GM11168 (cell line): ENCODE data around the gene G2E3.
"Not testable (repeated sequence)": the region's sequence is repeated elsewhere in the genome, so short reads cannot be mapped to it uniquely, and the experiment has no call there.

Experiments
- in situ Hi-C: fragments of 300-500 bp; cut with MboI; formaldehyde crosslinking; loops from one replicate; pipeline ENCODE4 v1.12.0; 2022; ENCODE audit warnings: low sequenced_read_pairs; ENCODE audit not compliant: unreplicated experiment

G2E3 gene

GRCh38 chr14:30596935-30597334, 38.0 kb downstream of the G2E3 start:
- in situ Hi-C loops, result no loop called here

- in situ Hi-C loops, result no loop called here
Observed at GRCh38 chr14:30597504-30597903, 38.5 kb downstream of the G2E3 start.

GRCh38 chr14:30600922-30601918, 42.3 kb downstream of the G2E3 start:
- in situ Hi-C loops, result no loop called here

GRCh38 chr14:30603402-30603801, 44.4 kb downstream of the G2E3 start:
- in situ Hi-C loops, result no loop called here

GRCh38 chr14:30604696-30605095, 45.7 kb downstream of the G2E3 start:
- in situ Hi-C loops, result not testable (repeated sequence)

GRCh38 chr14:30607156-30607780, 48.3 kb downstream of the G2E3 start:
- in situ Hi-C loops, result no loop called here

GRCh38 chr14:30608533-30609006, 49.6 kb downstream of the G2E3 start:
- in situ Hi-C loops, result no loop called here

GRCh38 chr14:30610787-30611343, 51.9 kb downstream of the G2E3 start:
- in situ Hi-C loops, result no loop called here

- in situ Hi-C loops, result no loop called here
Observed at GRCh38 chr14:30614155-30614554, 55.2 kb downstream of the G2E3 start.

GRCh38 chr14:30620178-30620577, 61.2 kb downstream of the G2E3 start:
- in situ Hi-C loops, result no loop called here

- in situ Hi-C loops, result no loop called here
Observed at GRCh38 chr14:30621354-30621939, 62.5 kb downstream of the G2E3 start.

GRCh38 chr14:30621940-30622830, 63.2 kb downstream of the G2E3 start, which contains the start of gene SCFD1:
SCFD1 (plus strand) TSS chr14:30622319; CDS start chr14:30622339, 20 bp downstream.
- in situ Hi-C loops, result no loop called here

- in situ Hi-C loops, result no loop called here
Observed at GRCh38 chr14:30623412-30624131, 64.6 kb downstream of the G2E3 start.

- in situ Hi-C loops, result no loop called here
Observed at GRCh38 chr14:30624132-30624423, 65.1 kb downstream of the G2E3 start.

GRCh38 chr14:30625533-30625932, 66.6 kb downstream of the G2E3 start:
- in situ Hi-C loops, result no loop called here

- in situ Hi-C loops, result not testable (repeated sequence)
Observed at GRCh38 chr14:30629432-30629831, 70.5 kb downstream of the G2E3 start.

GRCh38 chr14:30630248-30630647, 71.3 kb downstream of the G2E3 start:
- in situ Hi-C loops, result no loop called here

- in situ Hi-C loops, result no loop called here
Observed at GRCh38 chr14:30632730-30633129, 73.8 kb downstream of the G2E3 start.

GRCh38 chr14:30638926-30639325, 80.0 kb downstream of the G2E3 start:
- in situ Hi-C loops, result no loop called here
